ENCODE measurements around the gene ELOVL1.

Gene ELOVL1

GRCh38 chr1:43345120-43345519 is 22.7 kb downstream of the ELOVL1 start:
- Histone ChIP-seq H4K20me1 (ENCODE audit: insufficient read depth, low read length) (no peaks in the 10 kb centered on the region), H2AFZ (ENCODE audit: low read depth, low read length) (no peak overlapping the region), H3K27ac (ENCODE audit: low read length) (no peak overlapping the region), H3K79me2 (ENCODE audit: insufficient read depth, low read length) (no peaks in the 10 kb centered on the region), H3K4me1 (ENCODE audit: insufficient read depth, low read length) (no peaks in the 10 kb centered on the region), H3K36me3 (ENCODE audit: insufficient read depth, low read length) (no peaks in the 10 kb centered on the region), H3K27me3 (ENCODE audit: insufficient read depth, low read length, poor library complexity) (no peaks in the 10 kb centered on the region), H3K9ac (ENCODE audit: low read depth, low read length) (no peak overlapping the region), H3K9me3 (ENCODE audit: insufficient read depth, low read length, severe bottlenecking) (no peaks in the 10 kb centered on the region), H3K4me3 (ENCODE audit: low read depth in 1 of 2, low read length in 2 of 2) (no peak overlapping the region), H3K4me2 (ENCODE audit: insufficient read depth, low read length) (no peak overlapping the region)
- TF ChIP-seq CTCF (IDR thresholded peaks at IDR 0.05; ENCODE audit: borderline replicate concordance, extremely low read depth, low read length, poor library complexity, severe bottlenecking) (no peak), EZH2 (IDR thresholded peaks at IDR 0.05; ENCODE audit: borderline replicate concordance, low read depth, low read length, severe bottlenecking) (no peak)
- DNase-seq, result no peak
- no peak for ATAC-seq (ENCODE audit: insufficient read depth, low read depth)

DNA sequence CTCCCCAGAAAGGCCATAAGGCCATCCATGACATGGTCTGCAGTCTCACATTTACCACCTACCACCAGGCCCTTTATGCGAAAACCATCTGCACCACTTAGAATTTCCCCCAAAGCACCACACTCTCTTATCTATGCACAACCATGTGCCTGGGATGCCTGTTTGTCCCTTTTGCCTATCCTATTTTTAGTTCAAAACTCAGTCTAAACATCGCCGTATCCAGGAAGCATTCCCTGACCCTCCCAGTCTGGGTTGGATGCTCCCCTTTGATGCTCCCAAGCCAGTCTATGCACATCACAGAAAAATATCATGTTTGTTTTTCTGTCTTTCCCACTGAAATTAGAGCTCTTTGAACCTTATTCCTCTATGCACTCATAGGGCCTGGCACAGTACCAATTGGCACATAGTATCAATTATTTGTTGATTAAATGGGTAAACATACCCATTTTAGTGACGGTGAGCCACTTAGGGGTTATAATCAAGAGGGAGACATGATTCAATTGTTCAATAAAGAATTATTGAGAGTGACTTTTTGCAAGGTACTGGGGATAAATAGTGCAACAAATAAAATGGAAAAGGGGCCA is 23.5 kb downstream of the ELOVL1 start:
- H3K79me2 ChIP-seq (ENCODE audit: insufficient read depth, low read length), result no peaks in the 10 kb centered on the region
- H3K9me3 ChIP-seq (ENCODE audit: insufficient read depth, low read length, severe bottlenecking), result no peaks in the 10 kb centered on the region
- no peaks in the 10 kb centered on the region for H3K27me3 ChIP-seq (ENCODE audit: insufficient read depth, low read length, poor library complexity)
- no peaks in the 10 kb centered on the region for H4K20me1 ChIP-seq (ENCODE audit: insufficient read depth, low read length)
- no peak overlapping the region for H3K9ac ChIP-seq (ENCODE audit: low read depth, low read length)
- no peaks in the 10 kb centered on the region for H3K4me1 ChIP-seq (ENCODE audit: insufficient read depth, low read length)
- H3K36me3 ChIP-seq (ENCODE audit: insufficient read depth, low read length), result no peaks in the 10 kb centered on the region
- TF ChIP-seq CTCF (IDR thresholded peaks at IDR 0.05; ENCODE audit: borderline replicate concordance, extremely low read depth, low read length, poor library complexity, severe bottlenecking), result no peak
- TF ChIP-seq EZH2 (IDR thresholded peaks at IDR 0.05; ENCODE audit: borderline replicate concordance, low read depth, low read length, severe bottlenecking), result no peak
- no peak for DNase-seq
- no peak overlapping the region for H2AFZ ChIP-seq (ENCODE audit: low read depth, low read length)
- no peak overlapping the region for H3K4me2 ChIP-seq (ENCODE audit: insufficient read depth, low read length)
- no peak overlapping the region for H3K4me3 ChIP-seq (ENCODE audit: low read depth in 1 of 2, low read length in 2 of 2)
- H3K27ac ChIP-seq (ENCODE audit: low read length), result no peak overlapping the region
- ATAC-seq (ENCODE audit: insufficient read depth, low read depth), result no peak

- H3K27ac ChIP-seq (ENCODE audit: low read length), result no peak overlapping the region
- TF ChIP-seq CTCF (IDR thresholded peaks at IDR 0.05; ENCODE audit: borderline replicate concordance, extremely low read depth, low read length, poor library complexity, severe bottlenecking) (no peak), EZH2 (IDR thresholded peaks at IDR 0.05; ENCODE audit: borderline replicate concordance, low read depth, low read length, severe bottlenecking) (no peak)
- H3K9ac ChIP-seq (ENCODE audit: low read depth, low read length), result no peak overlapping the region
- no peak overlapping the region for H3K4me3 ChIP-seq (ENCODE audit: low read depth in 1 of 2, low read length in 2 of 2)
- no peaks in the 10 kb centered on the region for H3K4me1 ChIP-seq (ENCODE audit: insufficient read depth, low read length)
- H3K27me3 ChIP-seq (ENCODE audit: insufficient read depth, low read length, poor library complexity), result peaks cover 6% of the 10 kb centered on the region
- H3K36me3 ChIP-seq (ENCODE audit: insufficient read depth, low read length), result no peaks in the 10 kb centered on the region
- H2AFZ ChIP-seq (ENCODE audit: low read depth, low read length), result no peak overlapping the region
- no peak overlapping the region for H3K4me2 ChIP-seq (ENCODE audit: insufficient read depth, low read length)
- no peaks in the 10 kb centered on the region for H4K20me1 ChIP-seq (ENCODE audit: insufficient read depth, low read length)
- ATAC-seq (ENCODE audit: insufficient read depth, low read depth) (no peak), DNase-seq (no peak)
- no peaks in the 10 kb centered on the region for H3K9me3 ChIP-seq (ENCODE audit: insufficient read depth, low read length, severe bottlenecking)
- no peaks in the 10 kb centered on the region for H3K79me2 ChIP-seq (ENCODE audit: insufficient read depth, low read length)
Observed at GRCh38 chr1:43340559-43340958, 27.3 kb downstream of the ELOVL1 start.
